SK-N-MC (cell line): Measurements from ENCODE around the gene HTR4.
"Not testable (repeated sequence)": the region's sequence is repeated elsewhere in the genome, so short reads cannot be mapped to it uniquely, and the experiment has no call there.

Experiments used
- DNase-seq: peaks from one replicate; pipeline ENCODE4 v3.0.0-alpha.2; 2011; ENCODE audit warnings: low read depth, low spot score
- H3K27ac ChIP-seq: fragments of 200-600 bp; sonication (generic); 2 replicates; pipeline ENCODE4 v1.5.1; 2016; ENCODE audit warnings: mixed run types
- H3K36me3 ChIP-seq: fragments of 200-600 bp; sonication (generic); 2 replicates; pipeline ENCODE4 v1.6.1; 2017; ENCODE audit warnings: antibody characterized with exemption, low read length, mixed read lengths; ENCODE audit not compliant: insufficient read depth
- H3K4me3 ChIP-seq: fragments of 200-600 bp; sonication (generic); 2 replicates; pipeline ENCODE4 v1.5.1; 2016
- H3K9ac ChIP-seq: fragments of 200-600 bp; sonication (generic); 2 replicates; pipeline ENCODE4 v1.8.0; 2017; ENCODE audit warnings: mixed run types, mixed read lengths; ENCODE audit not compliant: insufficient read length
- H3K9me3 ChIP-seq: fragments of 200-600 bp; sonication (generic); 2 replicates; pipeline ENCODE4 v1.6.1; 2017; ENCODE audit warnings: low read depth, mild to moderate bottlenecking, antibody characterized with exemption, low read length, moderate library complexity, mixed read lengths
- EZH2 ChIP-seq: fragments of 200-600 bp; sonication (generic); IDR thresholded peaks from one replicate; pipeline ENCODE4 v1.6.1; 2017; ENCODE audit warnings: antibody characterized with exemption
- FOXP2 ChIP-seq: optimal IDR thresholded peaks from 2 replicates; pipeline ENCODE3; 2011; ENCODE audit warnings: mild to moderate bottlenecking, moderate library complexity; ENCODE audit not compliant: insufficient read depth; ENCODE audit errors: extremely low read length, control extremely low read depth
- POLR2AphosphoS5 ChIP-seq: IDR thresholded peaks from 2 replicates; pipeline ENCODE4 v1.6.1; 2012; ENCODE audit warnings: mild to moderate bottlenecking, low read depth, low read length, borderline replicate concordance

Gene HTR4

DNA sequence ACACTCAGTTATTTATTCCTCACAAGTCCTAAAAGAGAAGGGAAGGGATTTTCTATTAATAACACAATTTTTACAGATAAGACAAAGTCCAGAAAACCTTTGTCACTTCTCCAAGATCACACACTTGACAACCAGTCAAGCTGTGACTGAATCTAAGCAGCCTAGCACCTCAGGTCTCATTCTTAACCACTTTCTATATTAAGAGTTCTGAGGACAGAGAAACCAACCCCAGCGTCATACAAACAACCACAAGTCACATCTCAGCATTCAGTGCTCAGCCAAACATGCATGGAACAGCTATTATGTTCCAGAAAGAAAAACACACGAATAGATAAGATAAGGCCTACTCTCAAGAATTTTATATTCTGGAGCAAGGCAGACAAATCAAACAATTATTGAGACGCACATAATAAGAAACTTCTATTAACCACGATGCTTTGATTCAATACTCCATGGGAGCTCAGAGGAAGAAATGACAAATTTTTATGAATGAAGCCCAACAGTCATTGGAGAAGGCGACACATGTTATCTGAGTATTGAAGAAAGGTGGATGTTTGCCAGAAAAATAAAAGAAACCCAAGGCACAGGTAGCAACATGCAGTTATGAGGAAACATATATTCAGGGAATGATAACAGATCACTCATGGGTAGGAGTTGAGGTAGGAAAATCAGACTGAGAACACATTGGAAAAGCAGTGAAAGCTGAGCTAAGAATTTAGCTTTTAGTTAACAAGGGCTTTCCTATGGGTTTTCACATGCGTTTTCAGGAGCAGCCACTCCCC lies 113.1 kb downstream of the HTR4 start:
- no peak for DNase-seq
- Histone ChIP-seq H3K36me3 (no peaks in the 10 kb centered on the region), H3K9ac (no peak overlapping the region), H3K4me3 (no peak overlapping the region), H3K27ac (no peak overlapping the region), H3K9me3 (no peaks in the 10 kb centered on the region)
- TF ChIP-seq FOXP2 (no peak), EZH2 (no peak), POLR2AphosphoS5 (no peak)

DNA sequence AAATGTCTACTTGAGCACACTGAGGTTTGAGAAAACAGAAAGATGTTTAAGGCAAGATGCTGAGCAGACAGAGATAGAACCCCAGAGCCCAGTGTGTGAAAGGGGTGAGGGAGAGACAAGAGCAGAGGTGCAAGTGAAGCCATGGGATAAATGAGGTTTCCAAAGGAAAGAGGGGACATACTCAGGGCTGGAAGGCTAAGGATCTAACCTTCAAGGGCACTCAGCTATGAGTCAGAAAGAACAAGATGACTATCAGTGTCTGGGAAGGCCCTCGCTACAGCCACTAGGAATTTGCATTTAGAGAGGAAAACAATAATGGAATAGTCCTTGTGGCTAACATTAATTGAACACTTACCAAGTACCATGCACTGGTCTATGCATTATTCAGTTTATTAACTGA lies 113.7 kb downstream of the HTR4 start:
- Histone ChIP-seq H3K27ac (no peak overlapping the region), H3K4me3 (no peak overlapping the region), H3K9me3 (no peaks in the 10 kb centered on the region), H3K9ac (no peak overlapping the region), H3K36me3 (no peaks in the 10 kb centered on the region)
- no peak for DNase-seq
- TF ChIP-seq POLR2AphosphoS5 (no peak), EZH2 (no peak), FOXP2 (no peak)

DNA sequence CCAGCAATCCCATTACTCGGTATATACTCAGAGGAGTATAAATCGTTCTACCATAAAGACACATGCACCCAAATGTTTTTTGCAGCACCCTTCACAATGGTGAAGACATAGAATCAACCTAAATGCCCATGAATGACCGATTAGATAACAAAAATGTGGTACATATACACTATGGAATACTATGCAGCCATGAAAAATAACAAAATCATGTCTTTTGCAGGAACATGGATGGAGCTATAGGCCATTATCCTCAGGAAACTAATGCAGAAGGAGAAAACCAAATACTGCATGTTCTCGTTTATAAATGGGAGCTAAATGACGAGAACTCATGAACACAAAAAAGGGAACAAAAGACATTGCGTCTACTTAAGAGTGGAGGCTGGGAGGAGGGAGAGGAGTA lies 114.5 kb downstream of the HTR4 start:
- Histone ChIP-seq H3K36me3 (no peaks in the 10 kb centered on the region), H3K27ac (no peak overlapping the region), H3K9me3 (no peaks in the 10 kb centered on the region), H3K4me3 (no peak overlapping the region), H3K9ac (no peak overlapping the region)
- TF ChIP-seq POLR2AphosphoS5 (no peak), EZH2 (no peak), FOXP2 (no peak)
- no peak for DNase-seq

DNA sequence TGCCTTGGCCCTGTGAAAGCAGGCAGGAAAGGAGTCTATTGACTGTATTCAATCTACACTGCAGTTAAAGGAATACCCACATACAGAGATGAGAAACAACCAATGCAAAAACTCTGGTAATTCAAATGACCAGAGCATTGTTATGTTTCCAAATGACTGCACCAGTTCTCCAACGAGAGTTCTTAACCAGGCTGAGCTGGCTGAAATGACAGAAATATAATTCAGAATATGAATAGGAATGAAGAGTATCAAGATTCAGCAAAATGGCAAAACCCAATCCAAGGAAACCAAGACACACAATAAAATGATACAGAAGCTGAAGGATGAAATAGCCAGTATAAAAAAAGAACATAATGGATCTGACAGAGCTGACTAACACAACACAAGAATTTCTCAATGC lies 119.1 kb downstream of the HTR4 start:
- no peak for TF ChIP-seq FOXP2
- TF ChIP-seq POLR2AphosphoS5: no peak
- TF ChIP-seq EZH2: no peak
- no peak overlapping the region for H3K27ac ChIP-seq
- no peak for DNase-seq
- H3K36me3 ChIP-seq: no peaks in the 10 kb centered on the region
- no peaks in the 10 kb centered on the region for H3K9me3 ChIP-seq
- H3K4me3 ChIP-seq: no peak overlapping the region
- H3K9ac ChIP-seq: no peak overlapping the region

DNA sequence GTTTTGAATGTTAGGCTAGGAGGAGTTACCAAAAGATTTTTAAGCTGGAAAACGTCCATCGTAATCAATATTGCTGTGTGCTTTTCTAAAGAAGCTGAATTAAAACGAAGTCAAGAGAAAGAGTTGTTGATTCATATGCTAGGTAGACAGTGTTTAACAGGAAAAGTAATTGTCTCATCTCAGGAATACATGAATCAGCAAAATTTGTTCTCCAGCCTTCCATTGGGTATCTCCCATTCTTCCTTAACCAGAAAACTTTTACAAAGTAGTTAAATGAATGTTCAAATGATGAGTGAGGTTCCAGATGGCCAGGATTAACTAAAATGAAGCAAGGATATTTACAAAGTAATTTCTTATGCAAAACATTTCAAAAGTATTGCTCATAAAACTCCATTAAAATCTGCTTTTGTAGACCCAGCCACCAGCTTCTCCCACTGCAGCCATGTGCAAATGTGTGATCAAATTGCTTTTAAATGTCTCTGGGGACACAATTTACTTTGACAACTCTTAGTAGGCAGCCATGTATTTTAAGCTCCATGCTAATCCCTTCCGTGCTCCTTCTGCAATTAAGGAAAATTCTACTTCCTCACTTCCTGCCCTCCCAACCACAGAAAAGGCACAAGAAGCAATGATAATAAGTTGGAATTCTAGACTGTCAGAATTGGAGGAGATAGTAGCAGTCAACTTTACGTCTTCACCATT lies 121.2 kb downstream of the HTR4 start:
- Histone ChIP-seq H3K4me3 (no peak overlapping the region), H3K27ac (no peak overlapping the region), H3K9me3 (no peaks in the 10 kb centered on the region), H3K9ac (no peak overlapping the region), H3K36me3 (no peaks in the 10 kb centered on the region)
- no peak for TF ChIP-seq POLR2AphosphoS5
- TF ChIP-seq FOXP2: no peak
- no peak for TF ChIP-seq EZH2
- DNase-seq: no peak

DNA sequence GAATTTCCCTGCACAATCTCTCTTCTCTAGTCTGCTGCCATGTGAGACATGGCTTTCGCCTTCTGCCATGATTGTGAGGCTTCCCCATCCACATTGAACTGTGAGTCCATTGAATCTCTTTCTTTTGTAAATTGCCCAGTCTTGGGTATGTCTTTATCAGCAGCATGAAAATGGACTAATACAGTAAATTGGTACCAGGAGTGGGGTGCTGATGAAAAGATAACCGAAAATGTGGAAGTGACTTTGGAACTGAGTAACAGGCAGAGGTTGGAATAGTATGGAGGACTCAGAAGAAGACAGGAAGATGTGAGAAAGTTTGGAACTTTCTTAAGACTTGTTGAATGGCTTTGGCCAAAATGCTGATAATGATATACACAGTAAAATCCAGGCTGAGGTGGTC lies 124.9 kb downstream of the HTR4 start:
- H3K9me3 ChIP-seq: not testable (repeated sequence)

DNA sequence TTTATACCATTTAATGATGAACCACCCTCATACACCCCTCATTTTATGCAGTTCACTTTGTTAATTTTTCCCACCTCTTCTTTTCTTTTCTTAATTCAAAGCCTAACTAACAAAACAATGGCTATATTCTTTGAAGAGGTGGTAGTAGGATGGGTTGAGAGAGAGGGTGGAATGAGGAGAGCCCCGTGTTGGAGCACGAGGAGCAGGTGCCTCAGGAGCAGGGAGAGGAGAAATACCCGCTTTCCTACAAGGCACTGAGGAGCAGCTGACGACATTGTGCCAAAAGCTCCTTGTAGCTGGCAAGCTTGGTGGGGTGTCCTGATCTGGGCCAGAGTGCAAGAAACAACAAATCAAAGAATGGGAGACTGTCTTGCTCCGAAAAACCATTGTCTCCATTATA lies 129.6 kb downstream of the HTR4 start:
- no peaks in the 10 kb centered on the region for H3K9me3 ChIP-seq
- no peak overlapping the region for H3K9ac ChIP-seq
- TF ChIP-seq FOXP2: no peak
- TF ChIP-seq EZH2: no peak
- no peak for TF ChIP-seq POLR2AphosphoS5
- no peak for DNase-seq
- H3K27ac ChIP-seq: no peak overlapping the region
- no peaks in the 10 kb centered on the region for H3K36me3 ChIP-seq
- H3K4me3 ChIP-seq: no peak overlapping the region

More for the DNA sequence above, 124.9 kb downstream of the HTR4 start:
- not testable (repeated sequence) for H3K27ac ChIP-seq, H3K4me3 ChIP-seq, H3K9ac ChIP-seq, DNase-seq, H3K36me3 ChIP-seq

DNA sequence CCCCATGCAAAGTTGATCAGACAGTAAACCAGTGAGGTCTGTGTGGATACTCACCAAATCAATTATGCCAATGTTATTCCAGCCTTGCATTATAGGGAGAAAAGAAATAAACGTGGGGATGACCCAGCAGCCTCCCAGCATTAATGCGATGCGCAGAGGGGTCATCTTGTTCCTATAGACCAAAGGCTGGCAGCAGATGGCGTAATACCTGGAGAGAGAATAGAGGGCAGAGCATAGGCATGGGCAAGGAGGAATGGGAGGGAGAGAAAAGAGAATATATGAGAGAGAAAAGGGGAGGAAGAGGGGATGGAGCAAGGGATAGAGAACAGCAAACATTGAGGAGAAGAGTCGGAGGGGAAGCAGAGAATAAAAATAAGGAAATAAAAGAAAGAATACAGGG lies 131.2 kb downstream of the HTR4 start:
- Histone ChIP-seq H3K4me3 (no peak overlapping the region), H3K9me3 (no peaks in the 10 kb centered on the region), H3K27ac (no peak overlapping the region), H3K36me3 (no peaks in the 10 kb centered on the region), H3K9ac (no peak overlapping the region)
- TF ChIP-seq POLR2AphosphoS5 (no peak), FOXP2 (no peak), EZH2 (no peak)
- no peak for DNase-seq

DNA sequence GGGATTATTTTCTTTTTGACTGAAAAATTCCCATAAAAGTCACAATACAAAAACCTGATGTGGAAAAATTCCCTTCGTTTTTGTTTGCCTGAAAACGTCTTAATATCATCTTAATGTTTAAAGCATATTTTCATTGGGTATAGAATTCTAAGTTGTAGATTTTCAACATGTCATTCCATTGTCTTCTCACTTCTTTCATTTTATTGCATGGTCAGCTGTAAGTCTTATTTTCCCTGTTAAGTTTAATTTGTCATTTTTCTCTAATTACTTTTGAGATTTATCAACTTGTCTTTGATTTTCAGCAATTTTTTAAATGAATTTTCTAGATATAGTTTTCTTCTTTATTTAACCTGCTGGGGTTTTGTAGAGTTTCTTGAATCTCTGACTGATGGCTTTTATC lies 138.9 kb downstream of the HTR4 start:
- Histone ChIP-seq H3K9me3 (0 out of 2 replicates have a peak, but pooled peaks cover 2% of the 10 kb centered on the region), H3K4me3 (no peak overlapping the region), H3K9ac (no peak overlapping the region), H3K36me3 (no peaks in the 10 kb centered on the region), H3K27ac (no peak overlapping the region)
- DNase-seq: no peak
- no peak for TF ChIP-seq POLR2AphosphoS5
- no peak for TF ChIP-seq EZH2
- TF ChIP-seq FOXP2: no peak
